Measurements from ENCODE around the gene KIF25.

DNA sequence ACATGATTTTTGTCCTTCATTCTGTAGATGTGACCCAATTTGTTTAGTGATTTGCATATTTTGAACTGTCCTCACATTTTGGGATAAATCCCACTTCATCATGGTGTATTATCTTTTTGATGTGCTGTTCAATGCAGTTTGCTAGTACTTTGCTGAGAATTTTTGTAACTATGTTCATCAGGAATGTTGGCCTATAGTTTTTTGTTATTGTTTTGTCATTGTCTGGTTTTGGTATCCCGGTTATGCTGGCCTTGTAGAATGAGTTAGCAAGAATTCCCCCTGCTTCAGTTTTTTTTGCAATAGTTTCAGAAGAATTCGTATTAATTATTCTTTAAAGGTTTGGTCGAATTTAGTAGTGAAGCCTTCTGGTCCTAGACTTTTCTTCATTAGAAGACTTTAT is 11.9 kb downstream of the KIF25 start:
- TF ChIP-seq, protein P1, sequence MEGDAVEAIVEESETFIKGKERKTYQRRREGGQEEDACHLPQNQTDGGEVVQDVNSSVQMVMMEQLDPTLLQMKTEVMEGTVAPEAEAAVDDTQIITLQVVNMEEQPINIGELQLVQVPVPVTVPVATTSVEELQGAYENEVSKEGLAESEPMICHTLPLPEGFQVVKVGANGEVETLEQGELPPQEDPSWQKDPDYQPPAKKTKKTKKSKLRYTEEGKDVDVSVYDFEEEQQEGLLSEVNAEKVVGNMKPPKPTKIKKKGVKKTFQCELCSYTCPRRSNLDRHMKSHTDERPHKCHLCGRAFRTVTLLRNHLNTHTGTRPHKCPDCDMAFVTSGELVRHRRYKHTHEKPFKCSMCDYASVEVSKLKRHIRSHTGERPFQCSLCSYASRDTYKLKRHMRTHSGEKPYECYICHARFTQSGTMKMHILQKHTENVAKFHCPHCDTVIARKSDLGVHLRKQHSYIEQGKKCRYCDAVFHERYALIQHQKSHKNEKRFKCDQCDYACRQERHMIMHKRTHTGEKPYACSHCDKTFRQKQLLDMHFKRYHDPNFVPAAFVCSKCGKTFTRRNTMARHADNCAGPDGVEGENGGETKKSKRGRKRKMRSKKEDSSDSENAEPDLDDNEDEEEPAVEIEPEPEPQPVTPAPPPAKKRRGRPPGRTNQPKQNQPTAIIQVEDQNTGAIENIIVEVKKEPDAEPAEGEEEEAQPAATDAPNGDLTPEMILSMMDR (IDR thresholded peaks at IDR 0.05): no peak
- TF ChIP-seq NR3C1 (CRISPR knock-in tag; conservative IDR thresholded peaks at IDR 0.05; ENCODE audit: low read depth) (no peak), NR2C2 (CRISPR knock-in tag; IDR thresholded peaks at IDR 0.05) (no peak), ZBTB21 (CRISPR knock-in tag; IDR thresholded peaks at IDR 0.05; ENCODE audit: borderline replicate concordance) (no peak), ZNF416 (CRISPR knock-in tag; IDR thresholded peaks at IDR 0.05) (no peak), TEAD1 (CRISPR knock-in tag; IDR thresholded peaks at IDR 0.05) (no peak), ATF1 (CRISPR knock-in tag; IDR thresholded peaks at IDR 0.05) (no peak), HMGA2 (CRISPR knock-in tag; IDR thresholded peaks at IDR 0.05) (no peak), ZNF232 (CRISPR knock-in tag; IDR thresholded peaks at IDR 0.05) (no peak), IRF2 (CRISPR knock-in tag; IDR thresholded peaks at IDR 0.05; ENCODE audit: borderline replicate concordance, low read depth) (no peak)
- TF ChIP-seq, protein P2, sequence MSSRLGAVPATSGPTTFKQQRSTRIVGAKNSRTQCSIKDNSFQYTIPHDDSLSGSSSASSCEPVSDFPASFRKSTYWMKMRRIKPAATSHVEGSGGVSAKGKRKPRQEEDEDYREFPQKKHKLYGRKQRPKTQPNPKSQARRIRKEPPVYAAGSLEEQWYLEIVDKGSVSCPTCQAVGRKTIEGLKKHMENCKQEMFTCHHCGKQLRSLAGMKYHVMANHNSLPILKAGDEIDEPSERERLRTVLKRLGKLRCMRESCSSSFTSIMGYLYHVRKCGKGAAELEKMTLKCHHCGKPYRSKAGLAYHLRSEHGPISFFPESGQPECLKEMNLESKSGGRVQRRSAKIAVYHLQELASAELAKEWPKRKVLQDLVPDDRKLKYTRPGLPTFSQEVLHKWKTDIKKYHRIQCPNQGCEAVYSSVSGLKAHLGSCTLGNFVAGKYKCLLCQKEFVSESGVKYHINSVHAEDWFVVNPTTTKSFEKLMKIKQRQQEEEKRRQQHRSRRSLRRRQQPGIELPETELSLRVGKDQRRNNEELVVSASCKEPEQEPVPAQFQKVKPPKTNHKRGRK (CRISPR knock-in tag; IDR thresholded peaks at IDR 0.05; ENCODE audit: borderline replicate concordance): no peak
- TF ChIP-seq, protein P3, sequence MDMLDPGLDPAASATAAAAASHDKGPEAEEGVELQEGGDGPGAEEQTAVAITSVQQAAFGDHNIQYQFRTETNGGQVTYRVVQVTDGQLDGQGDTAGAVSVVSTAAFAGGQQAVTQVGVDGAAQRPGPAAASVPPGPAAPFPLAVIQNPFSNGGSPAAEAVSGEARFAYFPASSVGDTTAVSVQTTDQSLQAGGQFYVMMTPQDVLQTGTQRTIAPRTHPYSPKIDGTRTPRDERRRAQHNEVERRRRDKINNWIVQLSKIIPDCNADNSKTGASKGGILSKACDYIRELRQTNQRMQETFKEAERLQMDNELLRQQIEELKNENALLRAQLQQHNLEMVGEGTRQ (CRISPR knock-in tag; IDR thresholded peaks at IDR 0.05): no peak
- TF ChIP-seq, protein P4, sequence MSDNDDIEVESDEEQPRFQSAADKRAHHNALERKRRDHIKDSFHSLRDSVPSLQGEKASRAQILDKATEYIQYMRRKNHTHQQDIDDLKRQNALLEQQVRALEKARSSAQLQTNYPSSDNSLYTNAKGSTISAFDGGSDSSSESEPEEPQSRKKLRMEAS (CRISPR knock-in tag; IDR thresholded peaks at IDR 0.05): no peak
- TF ChIP-seq, protein P5, sequence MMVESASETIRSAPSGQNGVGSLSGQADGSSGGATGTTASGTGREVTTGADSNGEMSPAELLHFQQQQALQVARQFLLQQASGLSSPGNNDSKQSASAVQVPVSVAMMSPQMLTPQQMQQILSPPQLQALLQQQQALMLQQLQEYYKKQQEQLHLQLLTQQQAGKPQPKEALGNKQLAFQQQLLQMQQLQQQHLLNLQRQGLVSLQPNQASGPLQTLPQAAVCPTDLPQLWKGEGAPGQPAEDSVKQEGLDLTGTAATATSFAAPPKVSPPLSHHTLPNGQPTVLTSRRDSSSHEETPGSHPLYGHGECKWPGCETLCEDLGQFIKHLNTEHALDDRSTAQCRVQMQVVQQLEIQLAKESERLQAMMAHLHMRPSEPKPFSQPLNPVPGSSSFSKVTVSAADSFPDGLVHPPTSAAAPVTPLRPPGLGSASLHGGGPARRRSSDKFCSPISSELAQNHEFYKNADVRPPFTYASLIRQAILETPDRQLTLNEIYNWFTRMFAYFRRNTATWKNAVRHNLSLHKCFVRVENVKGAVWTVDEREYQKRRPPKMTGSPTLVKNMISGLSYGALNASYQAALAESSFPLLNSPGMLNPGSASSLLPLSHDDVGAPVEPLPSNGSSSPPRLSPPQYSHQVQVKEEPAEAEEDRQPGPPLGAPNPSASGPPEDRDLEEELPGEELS (CRISPR knock-in tag; IDR thresholded peaks at IDR 0.05): no peak

Data from WTC11 (cell line).